Mononuclear cell (primary cell): ENCODE data around the gene CXCL14. TPM values are rescaled to one million over a fixed set of nuclear protein-coding genes. Genes with fewer than 3 reads are reported as not detected.

Experiments
- H3K27me3 ChIP-seq: 2 replicates; pipeline ENCODE4 v1.6.0; 2011; ENCODE audit warnings: low read length, control low read depth; ENCODE audit not compliant: insufficient read depth
- H3K4me1 ChIP-seq: 2 replicates; pipeline ENCODE4 v1.5.1; 2011; ENCODE audit warnings: mild to moderate bottlenecking, low read length, control low read depth; ENCODE audit not compliant: insufficient read depth
- H3K4me3 ChIP-seq: 2 replicates; pipeline ENCODE4 v1.5.1; 2011; ENCODE audit warnings: mild to moderate bottlenecking, low read length, moderate library complexity
- H3K9me3 ChIP-seq: 2 replicates; pipeline ENCODE4 v1.5.1; 2011; ENCODE audit warnings: low read depth, mild to moderate bottlenecking, control low read depth, low read length
- total RNA-seq: library from RNA; depleted of rRNA; stranded (reverse); fragments of >200 nt; gene quantifications from one replicate; pipeline ENCODE4 v1.2.3, GENCODE V29; 2012

The CXCL14 gene
- total RNA-seq, 1 donor: not detected

DNA sequence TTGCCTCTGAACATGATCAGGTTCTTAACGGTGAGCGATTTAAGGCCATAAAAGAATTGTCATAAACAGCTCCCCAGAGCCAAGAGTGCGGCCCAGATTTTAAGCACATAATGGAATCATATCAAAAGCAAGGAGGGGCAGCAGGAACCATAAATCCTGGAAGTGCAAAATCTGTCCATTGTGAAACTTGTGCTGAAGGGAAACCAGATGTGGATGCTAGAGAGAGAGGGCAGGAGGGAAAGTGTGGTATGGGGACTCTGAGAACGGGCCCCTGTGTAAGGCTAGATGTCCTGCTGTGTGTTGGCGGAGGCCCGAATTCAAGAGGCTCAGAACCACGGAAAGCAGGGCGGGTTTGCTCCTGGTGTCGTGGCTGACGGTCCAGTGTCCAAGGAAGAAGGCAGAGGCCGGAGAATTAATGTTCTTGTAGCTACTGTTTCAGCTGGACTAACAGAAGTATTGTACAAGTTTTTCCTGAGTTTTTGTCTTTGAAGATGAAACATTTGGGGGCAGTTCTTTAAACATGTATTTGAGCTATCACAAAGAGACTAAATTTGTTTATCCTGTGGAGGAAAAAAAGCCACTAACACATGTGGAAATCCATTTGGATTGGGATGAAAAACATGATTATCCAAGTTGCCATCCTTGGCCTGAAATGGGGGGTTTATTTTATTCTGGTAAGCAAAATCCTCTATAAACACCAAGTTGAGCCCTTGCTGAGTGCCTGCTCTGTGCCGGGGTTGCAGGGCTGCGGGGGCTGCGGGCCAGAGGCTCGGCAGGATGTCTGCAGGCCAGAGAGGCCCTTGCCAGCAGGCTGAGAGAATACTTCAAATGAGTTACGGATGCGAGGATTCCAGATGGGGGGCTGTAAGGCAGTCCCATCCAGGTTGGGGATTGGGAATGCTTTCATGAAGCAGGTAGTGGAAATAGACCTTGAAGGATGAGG lies 9.2 kb upstream of the CXCL14 start:
- H3K9me3 ChIP-seq: no peaks in the 10 kb centered on the region
- H3K27me3 ChIP-seq: peaks cover 4% of the 10 kb centered on the region
- no peak overlapping the region for H3K4me3 ChIP-seq
- no peaks in the 10 kb centered on the region for H3K4me1 ChIP-seq

DNA sequence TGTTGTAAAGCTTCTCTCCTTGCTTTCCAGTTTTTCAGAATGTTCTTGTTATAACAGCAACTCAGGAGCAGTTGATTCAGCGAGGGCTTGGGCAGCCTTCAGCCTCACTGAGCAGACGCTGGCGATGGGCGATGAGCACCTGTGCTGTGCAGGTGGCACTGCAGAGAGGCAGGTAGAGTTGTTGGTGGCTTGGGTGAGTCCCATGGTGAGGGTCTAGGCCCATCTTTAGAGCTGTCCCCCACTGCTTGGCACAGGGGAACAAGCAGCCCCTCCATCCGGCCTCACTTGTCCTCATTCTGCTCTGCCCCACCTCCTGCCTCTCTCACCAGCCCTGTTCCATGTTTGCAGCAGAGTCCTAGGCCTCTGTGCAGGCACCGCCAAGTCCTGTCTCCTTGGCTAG lies 6.1 kb upstream of the CXCL14 start:
- Histone ChIP-seq H3K9me3 (no peaks in the 10 kb centered on the region), H3K4me3 (no peak overlapping the region), H3K27me3 (peaks cover 16% of the 10 kb centered on the region), H3K4me1 (no peaks in the 10 kb centered on the region)

DNA sequence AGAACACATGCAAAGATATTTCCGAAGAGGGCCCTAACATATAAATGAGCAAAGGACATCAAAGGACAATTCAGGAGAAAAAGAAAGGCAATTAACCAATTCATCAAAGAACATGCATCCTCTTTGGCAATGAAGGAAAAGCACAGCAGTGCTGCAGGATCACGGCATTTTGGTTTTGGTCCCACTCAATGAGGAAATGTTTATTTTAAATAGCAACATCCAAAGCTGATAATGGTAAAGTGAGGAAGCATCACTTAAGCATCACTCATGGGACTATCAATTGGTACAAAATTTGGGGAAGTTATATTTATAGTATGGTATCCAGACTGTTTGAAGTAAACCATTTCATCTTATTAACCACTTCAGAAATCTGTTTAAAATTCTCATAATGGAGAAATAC lies 5.5 kb upstream of the CXCL14 start:
- no peaks in the 10 kb centered on the region for H3K4me1 ChIP-seq
- H3K9me3 ChIP-seq: no peaks in the 10 kb centered on the region
- H3K27me3 ChIP-seq: peaks cover 22% of the 10 kb centered on the region
- no peak overlapping the region for H3K4me3 ChIP-seq

DNA sequence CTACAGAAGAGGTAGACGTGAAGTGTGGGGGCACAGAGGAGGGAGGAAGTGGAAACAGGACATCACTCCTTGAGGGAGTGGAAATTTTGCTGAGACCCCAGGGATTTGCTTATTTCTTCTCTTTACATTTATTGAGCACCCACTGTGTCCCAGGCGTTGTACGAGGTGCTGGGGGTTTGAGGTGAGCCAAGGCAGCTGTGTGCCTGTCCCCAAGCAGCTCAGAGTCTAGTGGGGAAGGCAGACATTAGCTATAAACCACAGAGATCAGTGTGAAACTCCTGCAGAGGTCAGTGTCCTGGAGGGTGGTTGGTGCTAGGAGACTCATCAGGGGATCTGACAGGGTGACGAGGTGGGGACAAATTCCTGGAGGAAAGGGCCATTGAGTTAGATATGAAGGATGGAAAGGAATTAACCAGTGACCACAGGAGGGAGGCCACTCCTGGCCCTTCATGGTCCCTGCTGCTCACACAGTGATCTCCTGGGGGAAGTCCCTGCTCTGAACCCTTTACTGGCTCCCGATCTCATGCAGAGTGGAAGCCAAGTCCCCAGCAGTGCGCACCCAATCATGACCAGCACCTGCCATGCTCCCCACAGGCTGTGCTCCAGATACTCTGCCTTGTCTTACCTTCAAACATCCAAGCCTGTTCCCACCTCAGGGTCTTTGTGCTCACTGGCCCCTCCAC lies 3.4 kb upstream of the CXCL14 start:
- H3K4me3 ChIP-seq: no peak overlapping the region
- no peaks in the 10 kb centered on the region for H3K9me3 ChIP-seq
- no peaks in the 10 kb centered on the region for H3K4me1 ChIP-seq
- H3K27me3 ChIP-seq: peaks cover 40% of the 10 kb centered on the region

DNA sequence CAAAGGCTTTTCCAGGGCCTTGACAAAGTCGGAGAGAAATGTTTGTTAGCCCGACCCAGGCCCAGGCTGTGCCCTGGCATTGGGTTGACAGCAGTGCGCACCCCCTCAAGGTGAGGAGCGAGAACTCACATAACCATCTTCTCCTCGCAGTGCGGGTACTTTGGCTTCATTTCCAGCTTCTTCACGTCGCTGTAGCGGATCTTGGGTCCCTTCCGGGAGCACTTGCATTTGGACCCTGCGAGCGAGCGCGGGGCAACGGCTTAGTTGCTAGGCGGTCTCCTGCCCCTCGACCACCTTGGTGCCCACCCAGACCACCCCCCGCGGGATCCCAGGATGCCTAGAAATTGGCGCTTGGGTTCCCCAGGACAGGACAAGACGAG lies 496 bp downstream of the CXCL14 start:
- Histone ChIP-seq H3K4me3 (no peak overlapping the region), H3K27me3 (peaks cover 44% of the 10 kb centered on the region)

DNA sequence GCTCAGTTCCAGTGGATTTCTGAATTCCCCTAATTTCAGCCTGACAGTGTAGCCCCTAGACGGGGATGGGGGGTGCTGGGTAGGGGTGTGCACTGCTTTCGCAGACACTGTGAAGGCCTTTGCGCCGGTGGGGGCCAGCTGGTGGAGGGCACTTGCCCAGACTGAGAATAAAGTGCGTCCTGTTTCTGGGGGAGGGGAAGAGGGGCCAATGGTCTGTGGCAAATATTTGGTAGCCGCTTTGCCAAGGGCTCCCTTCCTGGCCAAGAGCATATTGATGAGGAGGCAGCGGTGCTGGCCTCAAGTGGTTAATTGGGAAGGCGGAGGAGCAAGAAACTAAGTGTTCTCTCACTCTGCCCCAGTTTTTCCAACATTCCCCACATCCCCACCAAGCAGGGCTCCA lies 1.4 kb downstream of the CXCL14 start:
- Histone ChIP-seq H3K9me3 (no peaks in the 10 kb centered on the region), H3K4me3 (no peak overlapping the region), H3K27me3 (peaks cover 44% of the 10 kb centered on the region), H3K4me1 (no peaks in the 10 kb centered on the region)

More for the DNA sequence above, 496 bp downstream of the CXCL14 start:
- Histone ChIP-seq H3K4me1 (no peaks in the 10 kb centered on the region), H3K9me3 (no peaks in the 10 kb centered on the region)

DNA sequence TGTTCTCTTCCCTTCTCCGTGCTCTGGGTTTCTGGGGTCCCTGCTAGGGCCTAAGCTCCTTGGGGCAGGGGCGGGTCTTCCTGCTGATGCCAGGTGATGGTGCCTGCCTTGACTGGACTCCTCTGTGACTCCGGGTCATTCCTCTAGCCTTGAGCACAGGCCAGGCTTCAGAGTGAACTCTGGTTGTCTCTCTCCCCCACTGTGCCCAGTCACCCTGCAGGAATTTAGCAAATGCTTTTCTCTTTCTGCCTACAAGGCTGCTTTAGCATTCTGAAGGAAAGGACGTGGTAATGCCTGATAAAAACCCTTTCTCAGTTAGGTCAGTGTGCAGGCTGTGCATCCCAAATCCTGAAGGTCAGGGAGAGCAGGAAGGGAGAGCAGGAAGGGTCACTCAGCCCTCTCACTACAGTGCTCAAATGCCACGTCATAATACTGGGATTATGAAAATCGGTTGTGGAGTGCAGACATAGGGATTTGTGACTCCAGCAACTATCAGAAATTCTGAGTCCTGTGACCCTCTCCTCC lies 2.7 kb downstream of the CXCL14 start:
- Histone ChIP-seq H3K27me3 (peaks cover 44% of the 10 kb centered on the region), H3K4me3 (no peak overlapping the region), H3K9me3 (no peaks in the 10 kb centered on the region), H3K4me1 (no peaks in the 10 kb centered on the region)

DNA sequence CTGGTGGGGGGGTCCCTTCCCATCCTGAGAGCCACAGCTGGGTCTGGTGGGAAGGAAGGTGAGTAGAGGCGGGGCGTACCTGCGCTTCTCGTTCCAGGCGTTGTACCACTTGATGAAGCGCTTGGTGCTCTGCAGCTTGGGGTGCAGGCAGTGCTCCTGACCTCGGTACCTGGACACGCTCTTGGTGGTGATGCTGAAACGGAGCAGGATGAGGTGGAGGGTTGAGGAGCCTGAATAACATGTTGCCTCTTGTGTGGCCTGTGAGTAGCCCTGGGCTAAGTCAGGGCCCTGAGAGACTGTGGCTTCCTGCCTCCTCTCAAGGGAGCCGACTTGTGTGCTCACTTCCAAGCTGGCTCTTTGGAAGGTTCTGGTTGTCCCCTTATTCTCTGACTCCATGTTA lies 4.3 kb downstream of the CXCL14 start:
- Histone ChIP-seq H3K9me3 (no peaks in the 10 kb centered on the region), H3K4me1 (no peaks in the 10 kb centered on the region), H3K27me3 (peaks cover 28% of the 10 kb centered on the region), H3K4me3 (no peak overlapping the region)

DNA sequence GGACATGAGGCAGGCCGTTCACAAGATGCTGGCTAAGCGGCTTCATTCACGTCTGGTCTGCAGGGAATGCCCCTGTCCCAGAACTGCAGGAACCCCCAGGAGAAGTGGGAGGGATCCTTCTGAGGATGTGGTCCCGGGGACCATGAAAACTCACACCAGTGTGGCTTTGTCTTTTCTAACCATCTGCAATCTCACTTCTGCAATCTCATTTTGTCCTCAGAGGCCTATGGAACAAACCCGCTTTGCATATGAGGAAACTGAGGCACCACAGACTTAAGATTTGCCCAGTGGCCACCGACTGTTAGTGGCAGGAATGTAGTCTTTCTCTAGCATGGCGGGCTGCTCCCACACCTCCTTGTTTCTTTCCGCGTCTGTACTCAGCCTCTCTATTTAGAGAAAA lies 6.9 kb downstream of the CXCL14 start:
- Histone ChIP-seq H3K4me1 (no peaks in the 10 kb centered on the region), H3K4me3 (no peak overlapping the region), H3K9me3 (no peaks in the 10 kb centered on the region), H3K27me3 (peaks cover 5% of the 10 kb centered on the region)

DNA sequence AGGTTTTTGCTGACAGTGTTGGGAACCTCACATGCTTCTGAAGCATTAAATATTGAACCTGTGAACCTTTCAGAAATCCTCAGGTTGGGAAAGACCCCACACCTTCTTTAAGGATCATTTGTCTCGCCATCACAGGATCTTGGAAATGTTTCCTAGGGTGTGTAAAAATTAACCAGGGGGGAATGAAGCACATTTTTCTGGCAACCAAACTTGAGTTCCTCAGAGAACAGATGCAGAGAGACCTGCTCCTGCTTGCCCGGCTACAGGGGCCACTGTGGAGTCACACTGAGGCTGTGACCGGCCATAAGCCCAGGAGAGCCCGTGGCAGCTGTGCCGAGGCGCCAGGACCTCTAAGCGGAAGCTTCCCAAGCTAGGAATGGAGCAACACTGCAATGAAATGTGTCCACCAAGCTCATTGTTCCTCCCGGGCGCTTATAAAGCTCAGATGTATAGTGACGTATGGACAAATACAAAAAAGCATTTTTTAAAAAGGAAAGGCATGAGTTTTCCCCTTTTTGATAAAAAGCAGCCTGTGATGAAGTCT lies 7.7 kb downstream of the CXCL14 start:
- peaks cover under 1% of the 10 kb centered on the region for H3K27me3 ChIP-seq
- no peaks in the 10 kb centered on the region for H3K9me3 ChIP-seq
- H3K4me1 ChIP-seq: no peaks in the 10 kb centered on the region
- no peak overlapping the region for H3K4me3 ChIP-seq

DNA sequence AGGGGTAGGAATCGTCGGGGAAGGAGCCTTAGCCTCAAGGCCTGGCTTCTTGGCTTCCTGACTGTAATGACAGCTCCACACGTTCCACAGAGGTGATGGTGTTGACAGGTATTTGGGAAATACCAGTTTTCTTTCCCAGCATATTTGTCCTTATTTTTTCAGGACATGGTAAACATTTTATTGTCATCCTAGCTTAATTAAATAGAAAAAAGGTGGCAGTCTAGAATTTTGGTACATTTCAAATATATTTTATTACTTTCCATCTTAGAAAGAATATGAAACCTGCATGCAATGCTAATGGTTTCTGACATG lies 8.4 kb downstream of the CXCL14 start:
- no peak overlapping the region for H3K4me3 ChIP-seq
- H3K4me1 ChIP-seq: no peaks in the 10 kb centered on the region
- no peaks in the 10 kb centered on the region for H3K27me3 ChIP-seq
- no peaks in the 10 kb centered on the region for H3K9me3 ChIP-seq

DNA sequence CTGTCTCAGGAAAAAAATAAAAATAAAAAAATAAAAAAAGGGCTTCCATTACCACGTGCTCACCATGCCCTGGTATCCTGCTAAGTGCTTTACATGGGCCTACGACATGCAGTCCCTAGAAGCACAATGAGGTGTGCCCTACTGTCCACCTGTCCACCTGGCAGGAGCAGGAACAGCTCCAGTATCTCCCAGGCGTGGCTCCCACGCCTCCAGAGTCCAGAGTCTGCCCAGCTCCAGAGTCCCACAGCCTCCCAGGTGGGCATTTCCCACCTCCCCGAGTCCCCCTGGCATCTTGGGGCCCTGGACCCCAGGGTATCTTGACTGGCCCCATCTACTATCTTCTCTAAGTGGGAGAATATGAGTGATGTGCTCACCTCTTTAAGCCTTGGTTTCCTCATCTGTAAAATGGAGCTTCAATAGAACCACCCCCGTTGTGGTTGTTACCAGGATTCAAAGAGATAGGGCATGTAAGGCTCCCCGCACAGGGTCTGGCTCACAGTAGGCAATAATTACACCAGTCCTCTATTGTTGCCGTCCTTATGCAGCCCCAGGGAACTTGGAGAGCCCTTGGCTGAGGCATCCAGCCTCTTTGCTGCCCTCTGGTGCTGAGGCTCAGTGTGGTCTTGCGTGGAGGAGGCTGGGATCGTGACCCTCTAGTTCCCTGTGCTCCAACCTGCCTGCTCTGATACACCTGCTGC lies 8.9 kb downstream of the CXCL14 start:
- no peaks in the 10 kb centered on the region for H3K4me1 ChIP-seq
- no peaks in the 10 kb centered on the region for H3K27me3 ChIP-seq
- no peak overlapping the region for H3K4me3 ChIP-seq
- H3K9me3 ChIP-seq: no peaks in the 10 kb centered on the region

DNA sequence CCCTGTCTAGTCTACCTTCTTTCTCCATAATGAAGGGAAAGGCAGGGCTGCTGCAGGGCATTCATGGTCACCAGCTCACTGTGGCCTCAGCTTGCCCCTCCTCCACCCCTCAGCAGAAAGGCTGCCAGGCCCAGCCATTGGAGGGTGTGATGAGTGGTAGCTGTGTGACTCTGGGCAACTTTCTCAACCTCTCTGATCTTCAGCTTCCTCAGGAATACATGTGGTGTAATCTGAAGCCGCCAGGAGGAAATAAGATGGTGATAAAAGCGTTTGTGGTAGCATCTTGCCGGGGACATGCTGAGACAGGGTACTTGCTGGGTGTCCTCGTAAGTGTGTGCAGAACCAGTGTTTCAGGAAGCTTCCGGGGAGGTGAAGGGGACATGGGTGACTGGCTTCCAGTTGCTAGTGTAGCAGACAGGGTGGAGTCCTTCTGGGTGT lies 9.8 kb downstream of the CXCL14 start:
- no peaks in the 10 kb centered on the region for H3K4me1 ChIP-seq
- H3K9me3 ChIP-seq: no peaks in the 10 kb centered on the region
- H3K4me3 ChIP-seq: no peak overlapping the region
- H3K27me3 ChIP-seq: no peaks in the 10 kb centered on the region

DNA sequence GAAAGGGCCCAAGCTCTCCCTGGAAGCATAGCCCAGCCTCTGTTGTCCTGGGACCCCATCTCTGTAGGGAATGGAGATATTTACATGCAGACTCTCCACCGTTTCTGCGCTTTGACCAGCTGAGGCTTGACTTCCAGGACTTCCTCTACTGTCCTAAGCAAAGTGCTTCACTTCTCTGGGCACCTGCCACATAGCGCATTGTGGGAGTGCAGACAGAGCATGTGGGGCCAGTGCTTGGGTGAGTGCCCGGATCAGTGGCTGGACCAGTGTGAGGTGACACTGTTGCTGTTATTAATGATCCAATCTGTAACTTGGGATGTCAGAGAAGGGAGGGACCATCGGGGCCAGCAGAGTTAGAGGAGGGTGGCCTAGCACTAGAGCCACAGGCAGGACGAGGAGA lies 10.5 kb downstream of the CXCL14 start:
- Histone ChIP-seq H3K4me1 (no peaks in the 10 kb centered on the region), H3K9me3 (no peaks in the 10 kb centered on the region), H3K27me3 (no peaks in the 10 kb centered on the region), H3K4me3 (no peak overlapping the region)

DNA sequence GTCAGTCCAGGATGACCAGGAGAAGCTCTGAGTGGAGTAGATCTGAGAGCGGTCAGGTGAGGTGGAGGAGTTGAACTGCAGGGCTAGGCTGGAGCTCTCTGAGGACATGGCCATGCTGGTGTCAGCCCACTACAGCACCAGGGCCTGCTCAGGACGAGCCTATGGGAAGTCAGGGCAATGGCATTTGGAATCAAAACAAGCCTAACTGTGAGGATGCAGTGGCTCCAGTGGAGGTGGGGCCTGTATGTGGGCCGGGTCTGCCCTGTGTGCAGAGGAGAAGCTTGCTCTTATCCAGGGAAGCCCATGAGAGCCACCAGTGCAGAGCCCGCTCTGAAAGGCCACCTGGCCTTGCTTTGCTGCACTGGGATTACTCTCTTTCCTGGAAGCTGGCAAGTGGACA lies 11.1 kb downstream of the CXCL14 start:
- H3K4me1 ChIP-seq: no peaks in the 10 kb centered on the region

More for the DNA sequence above, 11.1 kb downstream of the CXCL14 start:
- no peaks in the 10 kb centered on the region for H3K27me3 ChIP-seq
- H3K4me3 ChIP-seq: no peak overlapping the region
- no peaks in the 10 kb centered on the region for H3K9me3 ChIP-seq
